MM.1S (cell line): ENCODE results near the gene TBC1D8.

Experiments
- DNase-seq: peaks from one replicate; pipeline ENCODE4 v3.0.0-alpha.2; 2015
- H2AFZ ChIP-seq: fragments of 300-600 bp; sonication (generic); 2 replicates; pipeline ENCODE4 v1.6.0; 2016; ENCODE audit warnings: antibody characterized with exemption, low read length
- H3F3A ChIP-seq: fragments of 300-600 bp; sonication (generic); 2 replicates; pipeline ENCODE4 v1.6.1; 2016; ENCODE audit warnings: mild to moderate bottlenecking, antibody characterized with exemption, low read length, moderate library complexity, mixed read lengths; ENCODE audit not compliant: insufficient read depth
- H3K27ac ChIP-seq: fragments of 300-600 bp; sonication (generic); 2 replicates; pipeline ENCODE4 v1.5.1; 2016; ENCODE audit warnings: mild to moderate bottlenecking, low read length
- H3K27me3 ChIP-seq: fragments of 300-600 bp; sonication (generic); replicated peaks from 2 replicates; pipeline ENCODE4 v1.6.0; 2016; ENCODE audit warnings: low read length; ENCODE audit not compliant: insufficient read depth
- H3K36me3 ChIP-seq: fragments of 300-600 bp; sonication (generic); replicated peaks from 2 replicates; pipeline ENCODE4 v1.6.1; 2016; ENCODE audit warnings: mild to moderate bottlenecking, low read length, mixed read lengths; ENCODE audit not compliant: insufficient read depth
- H3K4me1 ChIP-seq: fragments of 300-600 bp; sonication (generic); 2 replicates; pipeline ENCODE4 v1.6.1; 2016; ENCODE audit warnings: low read length, mixed read lengths
- H3K4me2 ChIP-seq: fragments of 300-600 bp; sonication (generic); 2 replicates; pipeline ENCODE4 v1.6.0; 2016; ENCODE audit warnings: low read depth, low read length
- H3K4me3 ChIP-seq: fragments of 300-600 bp; sonication (generic); 2 replicates; pipeline ENCODE4 v1.5.1; 2016; ENCODE audit warnings: low read length, mixed read lengths
- H3K79me2 ChIP-seq: fragments of 300-600 bp; sonication (generic); 2 replicates; pipeline ENCODE4 v1.6.1; 2016; ENCODE audit warnings: mixed run types, low read length, mixed read lengths
- H3K9ac ChIP-seq: fragments of 300-600 bp; sonication (generic); 2 replicates; pipeline ENCODE4 v1.6.1; 2016; ENCODE audit warnings: low read length, mixed read lengths
- H3K9me2 ChIP-seq: fragments of 300-600 bp; sonication (generic); replicated peaks from 2 replicates; pipeline ENCODE4 v1.6.1; 2016; ENCODE audit warnings: mild to moderate bottlenecking, low read length, mixed read lengths; ENCODE audit not compliant: insufficient read depth
- H3K9me3 ChIP-seq: fragments of 300-600 bp; sonication (generic); replicated peaks from 2 replicates; pipeline ENCODE4 v1.6.1; 2016; ENCODE audit warnings: mild to moderate bottlenecking, low read length, mixed read lengths; ENCODE audit not compliant: insufficient read depth
- H4K20me1 ChIP-seq: fragments of 300-600 bp; sonication (generic); 2 replicates; pipeline ENCODE4 v1.6.1; 2016; ENCODE audit warnings: mild to moderate bottlenecking, low read length, moderate library complexity, mixed read lengths; ENCODE audit not compliant: insufficient read depth
- CTCF ChIP-seq: fragments of 300-600 bp; sonication (generic); IDR thresholded peaks from 2 replicates; pipeline ENCODE4 v1.5.1; 2016; ENCODE audit warnings: antibody characterized with exemption, low read length, mixed read lengths
- EZH2 ChIP-seq: fragments of 300-600 bp; sonication (generic); optimal IDR thresholded peaks from 2 replicates; pipeline ENCODE3; 2017; ENCODE audit warnings: low read depth, mild to moderate bottlenecking, antibody characterized with exemption, low read length, mixed read lengths
- EZH2phosphoT487 ChIP-seq: fragments of 300-600 bp; sonication (generic); IDR thresholded peaks from 2 replicates; pipeline ENCODE4 v1.6.1; 2018; ENCODE audit warnings: antibody characterized with exemption, low read length

TBC1D8 gene

GRCh38 chr2:101149241-101150192, 1.7 kb downstream of the TBC1D8 start:
- Histone ChIP-seq H2AFZ (no peak overlapping the region), H3K9ac (no peak overlapping the region), H3K27me3 (0 out of 2 replicates have a peak, but pooled peaks cover 4% of the 10 kb centered on the region), H3K9me3 (no peaks in the 10 kb centered on the region), H3K4me3 (no peak overlapping the region), H3K27ac (no peak overlapping the region), H3K4me2 (no peak overlapping the region), H3F3A (peaks cover 11% of the 10 kb centered on the region), H3K36me3 (no peaks in the 10 kb centered on the region), H3K4me1 (peaks cover 11% of the 10 kb centered on the region), H3K79me2 (no peaks in the 10 kb centered on the region), H3K9me2 (no peaks in the 10 kb centered on the region), H4K20me1 (no peaks in the 10 kb centered on the region)
- DNase-seq: no peak
- TF ChIP-seq EZH2phosphoT487: no peak
- no peak for TF ChIP-seq CTCF
- no peak for TF ChIP-seq EZH2

- Histone ChIP-seq H3K9ac (no peak overlapping the region), H3K4me3 (no peak overlapping the region), H3K4me2 (no peak overlapping the region), H3K27me3 (0 out of 2 replicates have a peak, but pooled peaks cover under 1% of the 10 kb centered on the region), H2AFZ (no peak overlapping the region), H3K4me1 (peaks cover 11% of the 10 kb centered on the region), H3K36me3 (no peaks in the 10 kb centered on the region), H3F3A (peaks cover 11% of the 10 kb centered on the region), H3K9me2 (no peaks in the 10 kb centered on the region), H4K20me1 (no peaks in the 10 kb centered on the region), H3K79me2 (no peaks in the 10 kb centered on the region), H3K9me3 (no peaks in the 10 kb centered on the region), H3K27ac (no peak overlapping the region)
- TF ChIP-seq CTCF (no peak), EZH2phosphoT487 (no peak), EZH2 (no peak)
- DNase-seq: no peak
Measured at GRCh38 chr2:101148777-101149176, 2.4 kb downstream of the TBC1D8 start.

DNA sequence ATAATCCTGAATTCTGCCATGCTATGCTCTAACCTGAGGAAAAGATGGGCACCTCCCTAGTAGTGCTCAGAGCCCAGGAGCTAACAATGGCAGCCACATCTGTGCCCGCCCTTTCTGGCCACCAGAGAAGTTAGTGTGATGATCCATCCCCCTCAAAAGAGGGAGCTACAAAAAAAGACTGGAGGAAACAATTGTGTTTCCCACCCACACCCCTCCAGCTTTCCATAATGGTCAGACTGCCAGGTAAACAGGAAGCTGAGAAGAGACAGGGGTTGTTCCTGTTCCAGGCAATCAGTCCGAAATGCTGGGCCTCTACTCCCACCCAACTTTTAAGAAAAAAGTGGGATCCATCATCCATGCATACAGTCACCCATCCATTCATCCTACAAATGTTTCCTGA, 3.2 kb downstream of the TBC1D8 start:
- Histone ChIP-seq H4K20me1 (no peaks in the 10 kb centered on the region), H3K9me3 (no peaks in the 10 kb centered on the region), H3K9me2 (no peaks in the 10 kb centered on the region), H3K4me2 (no peak overlapping the region), H3K4me3 (no peak overlapping the region), H3K36me3 (no peaks in the 10 kb centered on the region), H3K9ac (no peak overlapping the region), H3K27ac (no peak overlapping the region), H3K4me1 (peaks cover 11% of the 10 kb centered on the region), H3K27me3 (no peaks in the 10 kb centered on the region), H2AFZ (no peak overlapping the region), H3K79me2 (no peaks in the 10 kb centered on the region), H3F3A (peaks cover 11% of the 10 kb centered on the region)
- TF ChIP-seq CTCF (no peak), EZH2phosphoT487 (no peak), EZH2 (no peak)
- DNase-seq: no peak
